Uterus (tissue), 4 donors: Measurements from ENCODE around the gene POLK. TPM values are rescaled to one million over a fixed set of nuclear protein-coding genes. Genes with fewer than 3 reads are reported as not detected.
"Not testable (repeated sequence)": the region's sequence is repeated elsewhere in the genome, so short reads cannot be mapped to it uniquely, and the experiment has no call there.

Experiments
- DNase-seq, 2 donors: peaks; one replicate each; pipeline ENCODE4 v3.0.0-alpha.2; 2019 to 2020
- H3K27ac ChIP-seq, 2 donors: fragments of 200-600 bp; sonication (generic); 1 replicate in 1 of 2; 2 replicates in 1 of 2; pipeline ENCODE4 v1.5.1; 2016 to 2018
- H3K27me3 ChIP-seq, 2 donors: fragments of 200-600 bp; sonication (generic); one replicate each; pipeline ENCODE4 v1.5.1; 2018 to 2019; ENCODE audit warnings: control low read depth in 1 of 2
- H3K36me3 ChIP-seq, 2 donors: fragments of 200-600 bp; sonication (generic); one replicate each; pipeline ENCODE4 v1.5.1; 2019; ENCODE audit warnings: control low read depth in 1 of 2
- H3K4me1 ChIP-seq, 2 donors: fragments of 200-600 bp; sonication (generic); one replicate each; pipeline ENCODE4 v1.5.1; 2018 to 2019; ENCODE audit warnings: control low read depth in 1 of 2
- H3K4me3 ChIP-seq, 2 donors: fragments of 200-600 bp; sonication (generic); 1 replicate in 1 of 2; 2 replicates in 1 of 2; pipeline ENCODE4 v1.5.1; 2018 to 2019; ENCODE audit warnings: mild to moderate bottlenecking in 1 of 2
- H3K9me3 ChIP-seq, 2 donors: fragments of 200-600 bp; sonication (generic); one replicate each; pipeline ENCODE4 v1.5.1; 2019; ENCODE audit warnings: control low read depth in 1 of 2
- POLR2A ChIP-seq, 2 donors: fragments of 450-650 bp; IDR thresholded peaks; one replicate each; pipeline ENCODE4 v1.6.1; 2016; ENCODE audit warnings: antibody characterized with exemption in 2 of 2, mild to moderate bottlenecking in 1 of 2, moderate library complexity in 1 of 2
- intact Hi-C: fragments of 100-400 bp; cut with DNase I; formaldehyde crosslinking; loops from one replicate; pipeline ENCODE4 v1.15.1; 2023; ENCODE audit warnings: low total_unique reads
- total RNA-seq, 4 donors: library from RNA; depleted of rRNA in 3 of 4; stranded (reverse); fragments of >200 nt in 3 of 4; gene quantifications; one replicate each; pipeline versions ENCODE4 v1.1.0 to v1.2.4, GENCODE V29; 2014 to 2023
- TF ChIP-seq, protein P1 (sequence below), 4 experiments: fragments of 200-600 bp in 2 of 4; fragments of 450-650 bp in 2 of 4; sonication (generic) in 2 of 4; IDR thresholded peaks; one replicate each; pipeline ENCODE4 v1.5.1; 2016 to 2019; ENCODE audit warnings: antibody characterized with exemption in 4 of 4, mild to moderate bottlenecking in 2 of 4, moderate library complexity in 1 of 4
- donor health status: DM: yes; HTN: yes; CAD: no.

Gene POLK
- total RNA-seq, 4 donors from 2014 or later = 27.9 to 81.6 (median 58.2) TPM

DNA sequence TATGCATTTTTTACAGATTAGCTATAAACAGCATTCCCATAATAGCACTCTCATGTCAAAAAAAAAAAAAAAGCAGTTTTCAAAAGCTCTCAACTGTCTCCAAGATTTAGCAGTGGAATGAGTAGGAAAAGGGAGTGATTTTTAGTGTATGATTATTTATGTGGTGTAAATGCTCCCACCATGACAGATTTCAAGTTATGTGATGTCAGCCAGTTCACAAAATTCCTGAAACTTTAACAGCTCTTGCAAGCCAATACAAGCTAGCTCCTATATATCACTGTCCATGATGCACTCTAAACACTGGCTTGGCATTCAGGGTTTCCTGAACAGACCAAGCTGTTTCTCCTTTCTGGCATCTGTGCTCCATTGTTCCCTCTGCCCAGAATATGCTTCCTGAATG, 91.7 kb downstream of the POLK start:
- Histone ChIP-seq H3K27ac (no peak overlapping the region), H3K4me3 (no peak overlapping the region), H3K9me3 (no peaks in the 10 kb centered on the region), H3K27me3 (no peaks in the 10 kb centered on the region), H3K36me3 (no peaks in the 10 kb centered on the region), H3K4me1 (no peaks in the 10 kb centered on the region)
- no peak for TF ChIP-seq POLR2A (IDR thresholded peaks at IDR 0.05)
- TF ChIP-seq, protein P1, sequence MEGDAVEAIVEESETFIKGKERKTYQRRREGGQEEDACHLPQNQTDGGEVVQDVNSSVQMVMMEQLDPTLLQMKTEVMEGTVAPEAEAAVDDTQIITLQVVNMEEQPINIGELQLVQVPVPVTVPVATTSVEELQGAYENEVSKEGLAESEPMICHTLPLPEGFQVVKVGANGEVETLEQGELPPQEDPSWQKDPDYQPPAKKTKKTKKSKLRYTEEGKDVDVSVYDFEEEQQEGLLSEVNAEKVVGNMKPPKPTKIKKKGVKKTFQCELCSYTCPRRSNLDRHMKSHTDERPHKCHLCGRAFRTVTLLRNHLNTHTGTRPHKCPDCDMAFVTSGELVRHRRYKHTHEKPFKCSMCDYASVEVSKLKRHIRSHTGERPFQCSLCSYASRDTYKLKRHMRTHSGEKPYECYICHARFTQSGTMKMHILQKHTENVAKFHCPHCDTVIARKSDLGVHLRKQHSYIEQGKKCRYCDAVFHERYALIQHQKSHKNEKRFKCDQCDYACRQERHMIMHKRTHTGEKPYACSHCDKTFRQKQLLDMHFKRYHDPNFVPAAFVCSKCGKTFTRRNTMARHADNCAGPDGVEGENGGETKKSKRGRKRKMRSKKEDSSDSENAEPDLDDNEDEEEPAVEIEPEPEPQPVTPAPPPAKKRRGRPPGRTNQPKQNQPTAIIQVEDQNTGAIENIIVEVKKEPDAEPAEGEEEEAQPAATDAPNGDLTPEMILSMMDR (IDR thresholded peaks at IDR 0.05) = no peak
- intact Hi-C loops = no loop called here
- DNase-seq = no peak

GRCh38 chr5:75603821-75604220, 92.1 kb downstream of the POLK start:
- H3K4me3 ChIP-seq = no peak overlapping the region
- no peaks in the 10 kb centered on the region for H3K27me3 ChIP-seq
- H3K36me3 ChIP-seq = no peaks in the 10 kb centered on the region
- H3K9me3 ChIP-seq = no peaks in the 10 kb centered on the region
- intact Hi-C loops = no loop called here
- no peak for TF ChIP-seq POLR2A (IDR thresholded peaks at IDR 0.05)
- TF ChIP-seq, protein P1 (IDR thresholded peaks at IDR 0.05) = no peak
- DNase-seq = no peak
- H3K27ac ChIP-seq = no peak overlapping the region
- no peaks in the 10 kb centered on the region for H3K4me1 ChIP-seq

- H3K27me3 ChIP-seq, DNase-seq, H3K27ac ChIP-seq, H3K4me1 ChIP-seq, H3K36me3 ChIP-seq, H3K9me3 ChIP-seq, intact Hi-C loops, H3K4me3 ChIP-seq: not testable (repeated sequence)
Measured at GRCh38 chr5:75607341-75607740, 95.7 kb downstream of the POLK start.

GRCh38 chr5:75608870-75609269, 97.2 kb downstream of the POLK start:
- Histone ChIP-seq H3K27me3 (no peaks in the 10 kb centered on the region), H3K27ac (no peak overlapping the region), H3K4me1 (no peaks in the 10 kb centered on the region), H3K4me3 (no peak overlapping the region), H3K36me3 (no peaks in the 10 kb centered on the region), H3K9me3 (no peaks in the 10 kb centered on the region)
- intact Hi-C loops = no loop called here
- DNase-seq = no peak
- TF ChIP-seq, protein P1 (IDR thresholded peaks at IDR 0.05) = no peak
- no peak for TF ChIP-seq POLR2A (IDR thresholded peaks at IDR 0.05)

- intact Hi-C loops = no loop called here
- H3K9me3 ChIP-seq = no peaks in the 10 kb centered on the region
Measured at GRCh38 chr5:75610201-75610600, 98.5 kb downstream of the POLK start.

DNA sequence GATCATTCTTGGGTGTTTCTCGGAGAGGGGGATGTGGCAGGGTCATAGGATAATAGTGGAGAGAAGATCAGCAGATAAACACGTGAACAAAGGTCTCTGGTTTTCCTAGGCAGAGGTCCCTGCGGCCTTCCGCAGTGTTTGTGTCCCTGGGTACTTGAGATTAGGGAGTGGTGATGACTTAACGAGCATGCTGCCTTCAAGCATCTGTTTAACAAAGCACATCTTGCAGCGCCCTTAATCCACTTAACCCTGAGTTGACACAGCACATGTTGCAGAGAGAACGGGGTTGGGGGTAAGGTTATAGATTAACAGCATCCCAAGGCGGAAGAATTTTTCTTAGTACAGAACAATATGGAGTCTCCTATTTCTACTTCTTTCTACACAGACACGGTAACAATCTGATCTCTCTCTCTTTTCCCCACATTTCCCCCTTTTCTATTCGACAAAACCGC, 99.2 kb downstream of the POLK start:
- H3K9me3 ChIP-seq, H3K27ac ChIP-seq, H3K4me1 ChIP-seq, H3K27me3 ChIP-seq, DNase-seq, intact Hi-C loops, H3K36me3 ChIP-seq: not testable (repeated sequence)
- peak overlapping the region; percentile 36 to 41 for H3K4me3 ChIP-seq

More at GRCh38 chr5:75610201-75610600, 98.5 kb downstream of the POLK start:
- H3K36me3 ChIP-seq = no peaks in the 10 kb centered on the region
- H3K4me3 ChIP-seq = no peak overlapping the region
- TF ChIP-seq, protein P1 (IDR thresholded peaks at IDR 0.05) = no peak
- TF ChIP-seq POLR2A (IDR thresholded peaks at IDR 0.05) = no peak
- DNase-seq = no peak
- no peaks in the 10 kb centered on the region for H3K4me1 ChIP-seq
- H3K27me3 ChIP-seq = no peaks in the 10 kb centered on the region
- H3K27ac ChIP-seq = no peak overlapping the region
